Central memory CD4-positive, alpha-beta T cell (primary cell): ENCODE results near the gene COA8.

ENCODE experiments used
- DNase-seq: peaks from one replicate; pipeline ENCODE4 v3.0.0; 2022

COA8 gene

DNA sequence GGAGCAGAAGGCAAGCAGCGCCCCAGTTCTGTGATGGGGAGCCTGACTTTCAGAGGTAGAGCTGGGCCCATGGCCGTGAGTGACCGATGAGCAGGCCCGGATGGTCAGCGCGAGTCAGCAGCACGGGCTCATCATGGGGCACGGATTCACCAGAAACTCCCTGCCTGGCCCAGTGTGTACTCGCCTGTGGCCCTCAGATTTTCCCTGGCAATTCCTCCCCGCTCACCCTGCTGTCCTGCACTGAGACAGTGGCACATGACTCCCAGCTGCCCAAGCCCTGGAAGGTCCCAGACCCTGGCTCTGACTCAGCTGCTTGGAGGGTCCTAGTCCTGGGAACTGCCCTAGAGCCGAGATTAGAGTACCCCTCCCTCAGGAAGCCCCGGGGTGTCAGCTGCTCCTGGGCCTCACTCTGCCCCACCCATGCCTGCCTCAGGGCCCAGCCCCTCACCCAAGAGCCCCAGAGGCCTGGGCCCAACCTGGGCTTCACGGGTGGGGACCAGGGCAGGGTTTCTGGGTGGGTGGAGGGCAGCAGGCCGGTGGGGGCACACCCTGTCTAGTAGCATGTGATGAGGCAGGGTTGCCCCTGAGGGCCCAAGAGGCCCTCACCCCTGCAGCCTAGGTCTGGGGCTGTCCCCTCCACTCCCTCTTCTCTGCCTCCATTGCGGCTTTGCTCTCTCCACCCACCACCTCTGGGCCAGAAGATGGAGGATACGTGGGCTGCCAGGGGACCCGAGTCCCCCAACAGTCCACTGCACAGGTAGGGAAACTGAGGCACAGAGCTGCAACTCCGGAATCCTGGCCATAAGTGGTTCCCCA is 25.4 kb upstream of the COA8 start:
- no peak for DNase-seq

DNA sequence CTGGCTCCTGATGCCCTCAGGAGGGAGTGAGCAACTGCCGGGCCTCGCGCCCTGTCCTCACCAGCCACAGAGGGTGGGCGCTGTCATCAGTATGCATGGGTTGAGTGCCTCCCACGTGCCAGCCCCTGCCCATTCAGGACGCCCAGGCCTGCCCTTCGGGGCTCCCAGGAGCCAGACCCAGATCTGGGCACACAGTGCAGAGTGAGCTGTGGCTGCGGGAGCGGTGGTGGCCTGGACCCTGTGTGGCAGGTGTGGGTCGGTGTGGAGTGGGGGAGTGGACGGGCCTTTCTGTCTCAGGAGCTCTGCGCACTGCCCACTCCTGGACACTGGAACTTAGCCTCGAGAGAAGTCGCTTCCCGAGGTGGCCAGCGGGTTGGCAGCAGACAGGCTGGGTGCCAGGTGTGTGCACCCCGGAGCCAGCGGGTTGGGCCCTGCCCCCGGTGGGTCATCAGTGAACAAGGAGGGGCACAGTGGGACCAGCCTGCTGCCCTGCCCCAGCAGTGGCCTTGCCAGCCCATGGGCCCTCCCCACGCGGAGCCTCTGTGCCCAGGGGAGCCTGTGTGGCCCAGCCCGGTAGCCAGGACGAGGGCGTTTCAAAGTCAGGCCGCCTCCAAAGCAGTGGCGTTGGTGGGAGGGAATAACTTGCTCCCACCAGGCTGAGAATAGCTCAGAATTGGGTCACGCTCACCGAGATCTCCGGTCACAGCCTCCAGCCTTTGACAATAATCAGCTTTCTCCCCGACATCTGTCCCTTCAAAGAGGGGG is 24.3 kb upstream of the COA8 start:
- no peak for DNase-seq

- DNase-seq = no peak
Observed at GRCh38 chr14:103539056-103539825, 23.5 kb upstream of the COA8 start.

DNA sequence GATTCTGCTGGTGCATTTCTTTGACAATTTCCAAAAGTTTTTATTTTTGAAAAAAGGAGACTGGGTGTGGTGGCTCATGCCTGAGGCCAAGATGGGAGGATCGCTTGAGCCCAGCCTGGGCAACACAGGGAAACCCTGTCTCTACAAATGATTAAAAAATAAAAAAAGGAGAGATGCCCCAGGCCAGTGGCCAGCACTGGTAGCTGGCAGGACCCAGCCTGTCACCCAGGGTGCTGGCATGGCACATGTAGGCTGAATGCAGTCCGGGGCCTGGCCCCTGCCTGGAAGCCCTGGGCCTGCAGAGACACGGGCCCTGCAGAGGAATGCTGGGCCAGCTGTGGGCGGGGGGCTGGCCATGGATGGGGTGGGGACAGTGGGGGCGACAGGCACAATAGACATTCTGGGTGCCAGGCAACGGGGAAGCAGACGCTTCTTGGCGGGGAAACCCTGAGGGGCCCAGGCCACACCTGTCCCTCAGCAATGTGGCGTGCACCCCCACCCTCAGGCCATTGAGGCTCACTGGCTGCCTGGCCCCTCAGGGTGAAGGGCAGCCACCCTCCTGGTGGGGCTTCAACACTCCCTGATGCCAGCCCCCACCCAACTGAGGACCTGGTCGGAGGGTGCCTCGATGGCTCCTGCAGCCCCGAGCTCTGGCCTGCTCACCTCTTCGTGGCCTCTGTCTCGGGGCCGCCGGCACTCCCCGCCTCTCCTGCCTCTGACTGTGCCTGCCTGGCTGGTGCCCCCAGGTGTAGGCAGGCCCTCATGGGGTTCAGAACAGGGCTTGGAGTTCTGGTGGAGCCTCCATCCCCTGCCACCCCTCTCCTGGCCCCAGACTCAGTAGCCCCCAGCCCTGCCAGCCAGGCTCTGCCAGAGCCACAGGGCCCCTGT is 21.7 kb upstream of the COA8 start:
- no peak for DNase-seq

- no peak for DNase-seq
Observed at GRCh38 chr14:103541709-103542604, 20.8 kb upstream of the COA8 start.

- DNase-seq = no peak
Observed at GRCh38 chr14:103542605-103543088, 20.1 kb upstream of the COA8 start.

DNA sequence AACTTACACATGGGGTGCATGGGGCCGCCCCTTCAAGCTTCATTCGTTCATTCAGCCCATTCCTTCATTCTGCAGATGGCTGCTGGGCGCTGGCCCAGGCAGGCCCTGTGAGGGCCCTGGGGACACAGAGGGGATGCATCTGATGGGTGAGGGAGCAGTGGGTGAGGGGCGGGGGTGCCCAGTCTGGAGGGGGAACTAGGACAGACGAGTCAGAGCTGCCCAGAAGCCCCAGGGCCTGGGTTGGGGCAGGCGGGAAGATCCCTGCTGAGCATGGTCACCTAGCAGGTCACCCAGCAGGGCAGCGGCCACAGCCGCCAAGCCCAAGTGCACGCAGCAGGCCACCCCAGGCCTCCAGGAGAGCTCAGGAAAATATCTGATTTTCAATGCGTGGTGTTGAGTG is 19.6 kb upstream of the COA8 start:
- DNase-seq = no peak

DNA sequence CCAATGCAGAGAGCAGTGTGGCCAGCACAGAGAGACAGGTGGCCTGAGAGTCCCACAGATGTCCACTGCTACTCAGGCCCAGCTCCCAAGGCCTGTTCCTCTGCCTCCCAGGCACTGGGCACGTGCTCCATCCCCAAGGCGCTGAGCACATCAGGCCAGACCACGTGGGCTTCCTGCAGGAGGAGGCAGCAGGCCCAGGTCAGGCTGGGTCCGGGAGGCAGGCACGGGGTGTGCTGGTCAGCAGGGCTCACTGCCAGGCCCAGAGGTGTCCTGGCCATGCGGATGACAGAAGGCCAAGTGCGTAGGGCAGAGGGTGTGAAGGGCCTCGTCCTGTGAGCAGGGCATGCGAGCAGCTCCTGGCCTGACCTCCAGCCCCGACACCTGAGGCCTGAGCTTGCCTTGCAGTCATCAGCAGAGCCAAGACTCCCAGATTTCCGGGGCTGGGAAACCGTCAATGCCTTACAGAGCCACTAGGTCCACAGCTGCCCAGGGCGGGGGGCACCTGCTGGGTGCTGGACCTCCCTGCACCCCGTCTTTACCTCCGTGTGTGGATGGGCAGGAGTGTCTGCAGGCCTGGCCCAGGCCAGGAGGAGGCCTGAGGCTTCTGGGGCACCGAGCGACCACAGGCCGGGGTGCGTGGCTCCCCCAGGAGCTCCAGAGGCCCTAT is 18.9 kb upstream of the COA8 start:
- DNase-seq = no peak

DNA sequence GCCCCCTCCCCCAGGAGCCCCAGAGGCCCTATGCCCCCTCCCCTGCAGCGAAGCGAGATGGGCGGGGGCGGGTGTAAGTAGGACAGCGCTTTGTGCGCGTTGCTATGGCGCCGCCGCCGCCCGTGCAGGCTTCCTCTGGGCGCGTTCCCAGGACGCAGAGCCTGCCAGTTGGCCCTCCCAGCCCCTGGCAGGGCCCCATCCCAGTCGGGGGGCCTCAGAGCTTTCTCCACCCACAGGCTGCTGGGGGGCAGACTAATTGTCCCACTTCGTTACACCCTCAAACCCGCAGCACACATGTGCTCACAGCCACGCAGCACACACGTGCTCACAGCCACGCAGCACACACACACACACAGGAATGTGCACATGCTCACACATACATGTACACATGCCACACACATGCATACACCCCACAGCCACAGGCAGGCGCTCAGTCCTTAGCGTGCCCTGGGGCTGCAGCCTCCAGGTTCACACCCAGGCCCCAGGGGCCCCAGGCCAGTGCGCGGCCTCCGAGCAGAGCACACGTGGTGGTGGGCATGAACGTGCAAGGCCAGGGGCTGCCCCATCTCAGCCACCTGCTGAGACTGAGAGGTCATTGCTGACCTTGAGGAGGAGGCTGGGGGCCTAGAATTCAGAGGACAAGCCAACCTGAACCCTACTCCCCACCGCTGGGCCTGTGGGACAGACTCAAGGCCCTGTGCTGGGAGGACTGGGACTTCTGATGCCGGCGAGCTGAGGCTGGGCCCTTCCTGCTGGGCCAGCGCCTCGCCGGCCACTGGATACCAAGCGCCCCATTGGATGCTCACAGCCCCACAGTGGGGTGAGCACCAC is 18.2 kb upstream of the COA8 start:
- DNase-seq = no peak

GRCh38 chr14:103545219-103545914 is 17.4 kb upstream of the COA8 start:
- DNase-seq = no peak

DNA sequence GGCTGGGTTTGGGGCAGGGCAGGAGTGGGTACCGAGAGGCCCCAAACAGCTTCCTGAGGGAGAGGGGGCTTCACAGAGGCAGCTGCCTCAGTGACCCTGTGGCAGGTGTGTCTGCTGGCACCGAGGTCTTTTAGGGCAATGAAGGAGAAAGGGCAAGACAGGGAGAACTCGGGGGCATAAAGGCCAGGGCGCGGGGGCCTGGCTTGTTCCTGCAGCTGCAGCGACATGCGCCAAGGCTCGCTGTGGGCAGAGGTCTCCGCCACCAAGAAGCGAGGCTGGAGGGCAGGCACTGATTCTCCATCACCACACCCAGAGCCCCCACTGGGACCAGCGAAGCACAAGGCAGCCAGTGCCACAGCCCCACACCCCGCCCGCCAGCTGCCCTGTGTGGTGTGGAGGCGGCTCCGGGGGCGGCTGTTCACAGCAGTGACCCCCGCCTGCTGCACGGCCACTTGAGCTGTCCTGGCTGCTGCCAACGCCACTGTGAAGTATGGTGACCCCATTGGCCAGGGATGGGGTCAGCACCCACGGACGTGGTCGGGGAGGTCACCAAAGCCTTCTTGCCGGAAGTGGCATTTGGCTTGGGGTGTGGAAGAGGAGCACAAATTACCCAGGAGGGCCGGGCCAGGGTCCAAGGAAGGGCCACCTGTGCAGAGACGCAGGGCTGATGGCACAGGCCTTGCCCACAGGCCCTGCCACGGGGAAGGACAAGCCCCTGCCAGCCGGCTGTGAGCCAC is 16.7 kb upstream of the COA8 start:
- DNase-seq = no peak

- peak; percentile 64 for DNase-seq
Observed at GRCh38 chr14:103546652-103547454, 15.9 kb upstream of the COA8 start.

GRCh38 chr14:103547455-103547940 is 15.3 kb upstream of the COA8 start:
- DNase-seq = no peak

GRCh38 chr14:103547941-103548462 is 14.8 kb upstream of the COA8 start:
- DNase-seq = no peak

GRCh38 chr14:103548463-103549351 is 14.1 kb upstream of the COA8 start:
- no peak for DNase-seq
